Mucosa of stomach (tissue), 1 donor: ENCODE results near the gene CCNG2.

Experiments used
- H3K27me3 ChIP-seq: one replicate; pipeline ENCODE4 v1.7.0; 2013; ENCODE audit warnings: mild to moderate bottlenecking, low read length; ENCODE audit not compliant: control insufficient read depth, insufficient read depth
- H3K36me3 ChIP-seq: one replicate; pipeline ENCODE4 v1.7.0; 2013; ENCODE audit warnings: low read length; ENCODE audit not compliant: control insufficient read depth, insufficient read depth
- H3K4me1 ChIP-seq: one replicate; pipeline ENCODE4 v1.7.0; 2013; ENCODE audit warnings: mild to moderate bottlenecking, low read length; ENCODE audit not compliant: control insufficient read depth, insufficient read depth
- H3K4me3 ChIP-seq: one replicate; pipeline ENCODE4 v1.7.0; 2013; ENCODE audit warnings: low read length
- H3K9ac ChIP-seq: one replicate; pipeline ENCODE4 v1.7.0; 2013; ENCODE audit warnings: mild to moderate bottlenecking, low read length, moderate library complexity
- H3K9me3 ChIP-seq: one replicate; pipeline ENCODE4 v1.7.0; 2013; ENCODE audit warnings: mild to moderate bottlenecking, low read length, moderate library complexity; ENCODE audit not compliant: control insufficient read depth
- donor health status: Pancreatic carcinoma.

The CCNG2 gene

GRCh38 chr4:77185686-77186085 is 28.7 kb downstream of the CCNG2 start:
- H3K9ac ChIP-seq, result no peak overlapping the region
- H3K27me3 ChIP-seq, result no peaks in the 10 kb centered on the region
- no peaks in the 10 kb centered on the region for H3K9me3 ChIP-seq
- H3K36me3 ChIP-seq, result no peaks in the 10 kb centered on the region
- no peak overlapping the region for H3K4me3 ChIP-seq
- H3K4me1 ChIP-seq, result no peaks in the 10 kb centered on the region

GRCh38 chr4:77187322-77187721 is 30.3 kb downstream of the CCNG2 start:
- Histone ChIP-seq H3K9me3 (no peaks in the 10 kb centered on the region), H3K36me3 (no peaks in the 10 kb centered on the region), H3K27me3 (no peaks in the 10 kb centered on the region), H3K4me1 (no peaks in the 10 kb centered on the region), H3K4me3 (no peak overlapping the region), H3K9ac (no peak overlapping the region)

- Histone ChIP-seq H3K4me3 (no peak overlapping the region), H3K9ac (no peak overlapping the region), H3K27me3 (no peaks in the 10 kb centered on the region)
These were observed 31.7 kb downstream of the CCNG2 start for GRCh38 chr4:77188498-77189220.

GRCh38 chr4:77189412-77189811 is 32.4 kb downstream of the CCNG2 start:
- H3K4me1 ChIP-seq, result no peaks in the 10 kb centered on the region
- no peaks in the 10 kb centered on the region for H3K27me3 ChIP-seq
- H3K9me3 ChIP-seq, result no peaks in the 10 kb centered on the region

More at GRCh38 chr4:77188498-77189220, 31.7 kb downstream of the CCNG2 start:
- Histone ChIP-seq H3K36me3 (no peaks in the 10 kb centered on the region), H3K4me1 (no peaks in the 10 kb centered on the region), H3K9me3 (no peaks in the 10 kb centered on the region)

GRCh38 chr4:77190053-77190452 is 33.0 kb downstream of the CCNG2 start:
- H3K9me3 ChIP-seq, result no peaks in the 10 kb centered on the region

More at GRCh38 chr4:77189412-77189811, 32.4 kb downstream of the CCNG2 start:
- Histone ChIP-seq H3K9ac (no peak overlapping the region), H3K36me3 (no peaks in the 10 kb centered on the region), H3K4me3 (no peak overlapping the region)

GRCh38 chr4:77193046-77193445 is 36.0 kb downstream of the CCNG2 start:
- Histone ChIP-seq H3K27me3 (no peaks in the 10 kb centered on the region), H3K9ac (no peak overlapping the region), H3K4me1 (no peaks in the 10 kb centered on the region), H3K36me3 (no peaks in the 10 kb centered on the region), H3K4me3 (no peak overlapping the region), H3K9me3 (no peaks in the 10 kb centered on the region)

More at GRCh38 chr4:77190053-77190452, 33.0 kb downstream of the CCNG2 start:
- no peaks in the 10 kb centered on the region for H3K4me1 ChIP-seq
- H3K9ac ChIP-seq, result no peak overlapping the region
- no peaks in the 10 kb centered on the region for H3K36me3 ChIP-seq
- no peak overlapping the region for H3K4me3 ChIP-seq
- H3K27me3 ChIP-seq, result no peaks in the 10 kb centered on the region

- Histone ChIP-seq H3K27me3 (no peaks in the 10 kb centered on the region), H3K36me3 (no peaks in the 10 kb centered on the region), H3K9ac (no peak overlapping the region), H3K9me3 (no peaks in the 10 kb centered on the region), H3K4me1 (no peaks in the 10 kb centered on the region), H3K4me3 (no peak overlapping the region)
These were observed 36.6 kb downstream of the CCNG2 start for GRCh38 chr4:77193511-77194102.

GRCh38 chr4:77194366-77194765 is 37.4 kb downstream of the CCNG2 start:
- no peak overlapping the region for H3K9ac ChIP-seq
- H3K4me1 ChIP-seq, result no peaks in the 10 kb centered on the region
- H3K36me3 ChIP-seq, result no peaks in the 10 kb centered on the region
- no peaks in the 10 kb centered on the region for H3K27me3 ChIP-seq
- no peaks in the 10 kb centered on the region for H3K9me3 ChIP-seq
- no peak overlapping the region for H3K4me3 ChIP-seq

- Histone ChIP-seq H3K4me3 (no peak overlapping the region), H3K27me3 (no peaks in the 10 kb centered on the region), H3K9ac (no peak overlapping the region), H3K36me3 (no peaks in the 10 kb centered on the region), H3K9me3 (no peaks in the 10 kb centered on the region), H3K4me1 (no peaks in the 10 kb centered on the region)
These were observed 38.0 kb downstream of the CCNG2 start for GRCh38 chr4:77194989-77195388.

GRCh38 chr4:77196866-77197265 is 39.9 kb downstream of the CCNG2 start:
- peaks cover 7% of the 10 kb centered on the region for H3K4me1 ChIP-seq
- no peaks in the 10 kb centered on the region for H3K9me3 ChIP-seq
- H3K9ac ChIP-seq, result no peak overlapping the region
- H3K4me3 ChIP-seq, result no peak overlapping the region
- H3K27me3 ChIP-seq, result no peaks in the 10 kb centered on the region
- H3K36me3 ChIP-seq, result no peaks in the 10 kb centered on the region

GRCh38 chr4:77197361-77197760 is 40.4 kb downstream of the CCNG2 start:
- no peaks in the 10 kb centered on the region for H3K9me3 ChIP-seq
- H3K4me1 ChIP-seq, result peaks cover 12% of the 10 kb centered on the region
- H3K27me3 ChIP-seq, result no peaks in the 10 kb centered on the region
- H3K9ac ChIP-seq, result no peak overlapping the region
- H3K4me3 ChIP-seq, result no peak overlapping the region
- H3K36me3 ChIP-seq, result no peaks in the 10 kb centered on the region

- H3K9ac ChIP-seq, result no peak overlapping the region
- peaks cover 17% of the 10 kb centered on the region for H3K4me1 ChIP-seq
- no peaks in the 10 kb centered on the region for H3K9me3 ChIP-seq
- no peaks in the 10 kb centered on the region for H3K27me3 ChIP-seq
- no peak overlapping the region for H3K4me3 ChIP-seq
- H3K36me3 ChIP-seq, result no peaks in the 10 kb centered on the region
These were observed 40.8 kb downstream of the CCNG2 start for GRCh38 chr4:77197831-77198230.
